ENCODE results near the gene ZSCAN18. TPM values are rescaled to one million over a fixed set of nuclear protein-coding genes. Genes with fewer than 3 reads are reported as not detected.

ZSCAN18 gene
- total and polyA plus RNA-seq, 9 of the 15 experiments (the other 6 are each of a cell fraction or from before 2014, with no cell fraction given), result 0.07 to 1.9 (median 0.31) TPM; not detected in 1

GRCh38 chr19:58044391-58044790, 53.6 kb downstream of the ZSCAN18 start (continued):
- TF ChIP-seq POLR2G (IDR thresholded peaks at IDR 0.05; ENCODE audit: low read depth, low read length) (0 out of 2 replicates have a peak, but pooled peaks have one; percentile 63), E2F6 (IDR thresholded peaks at IDR 0.05; ENCODE audit: borderline replicate concordance in 1 of 2, extremely low read depth in 1 of 2, insufficient read depth in 1 of 2, insufficient read length in 1 of 2, low read depth in 1 of 2, low read length in 1 of 2, poor library complexity in 1 of 2, severe bottlenecking in 1 of 2) (peak in 1 of 2 experiments; percentile 55), MLX (CRISPR knock-in tag; conservative IDR thresholded peaks at IDR 0.05) (no peak), ZBTB17 (CRISPR knock-in tag; IDR thresholded peaks at IDR 0.05) (no peak), YY1 (IDR thresholded peaks at IDR 0.05; ENCODE audit: borderline replicate concordance in 1 of 3, control insufficient read depth in 1 of 3, extremely low read depth in 1 of 3, insufficient read depth in 3 of 3, insufficient read length in 1 of 3, insufficient replicate concordance in 2 of 3, low read depth in 1 of 3, low read length in 2 of 3) (peak in 1 of 3 experiments; percentile 14), ZNF212 (CRISPR knock-in tag; IDR thresholded peaks at IDR 0.05) (no peak)
